B cell (primary cell): Measurements from ENCODE around the gene TRIM49B. TPM values are rescaled to one million over a fixed set of nuclear protein-coding genes. Genes with fewer than 3 reads are reported as not detected.
"Not testable (repeated sequence)": the region's sequence is repeated elsewhere in the genome, so short reads cannot be mapped to it uniquely, and the experiment has no call there.

Experiments used
- ATAC-seq: fragments of 200-7000 bp; cut with Tn5 transposase; one replicate; pipeline ENCODE4 v1.10.0; 2021; ENCODE audit warnings: low read depth, mild to moderate bottlenecking, moderate number of reproducible peaks, moderate library complexity
- CTCF ChIA-PET: fragments of 350-600 bp; sonication (Branson Sonifier 250); formaldehyde crosslinking; loops from one replicate; lab custom pipeline; 2021; ENCODE audit warnings: antibody characterized with exemption, inconsistent platforms; lab: Charles Lee
- POLR2A ChIA-PET: fragments of 350-600 bp; sonication (Branson Sonifier 250); formaldehyde crosslinking; loops from one replicate; lab custom pipeline; 2021; ENCODE audit warnings: antibody characterized with exemption; lab: Charles Lee
- DNase-seq: peaks from one replicate; pipeline ENCODE4 v3.0.0; 2013
- H2AFZ ChIP-seq: 2 replicates; pipeline ENCODE4 v1.6.1; 2012; ENCODE audit warnings: mild to moderate bottlenecking, low read depth, low read length; ENCODE audit not compliant: insufficient read depth, poor library complexity, severe bottlenecking
- H3K27ac ChIP-seq, 2 donors: 1 replicate in 1 of 2; 2 replicates in 1 of 2; pipeline ENCODE4 v1.5.1; 2012 to 2013; ENCODE audit warnings: low read length in 2 of 2, mild to moderate bottlenecking in 2 of 2, moderate library complexity in 1 of 2
- H3K27me3 ChIP-seq, 4 experiments: fragments of 200-600 bp in 1 of 4; sonication (generic) in 1 of 4; replicated peaks in 1 of 4; 1 replicate in 2 of 4; 2 replicates in 2 of 4; pipeline versions ENCODE4 v1.6.1 to v1.7.0; 2013 to 2016; ENCODE audit warnings: low read length in 3 of 4, mild to moderate bottlenecking in 2 of 4, mixed read lengths in 1 of 4, moderate library complexity in 1 of 4; ENCODE audit not compliant: insufficient read depth in 4 of 4, control insufficient read depth in 3 of 4; ENCODE audit errors: control extremely low read depth in 1 of 4
- H3K36me3 ChIP-seq, 2 experiments: replicated peaks in 1 of 2; 1 replicate in 1 of 2; 2 replicates in 1 of 2; pipeline versions ENCODE4 v1.6.1 to v1.7.1; 2013; ENCODE audit warnings: low read length in 1 of 2; ENCODE audit not compliant: insufficient read depth in 2 of 2, control insufficient read depth in 1 of 2; ENCODE audit errors: control extremely low read depth in 1 of 2, extremely low read depth in 1 of 2
- H3K4me1 ChIP-seq, 2 donors: fragments of 200-600 bp in 1 of 2; sonication (generic) in 1 of 2; 1 replicate in 1 of 2; 2 replicates in 1 of 2; pipeline versions ENCODE4 v1.5.1 to v1.6.1; 2013 to 2017; ENCODE audit warnings: low read length in 2 of 2; ENCODE audit not compliant: control insufficient read depth in 2 of 2, insufficient read depth in 2 of 2
- H3K4me2 ChIP-seq: replicated peaks from 2 replicates; pipeline ENCODE3; 2012; ENCODE audit warnings: mild to moderate bottlenecking, low read depth, low read length; ENCODE audit not compliant: poor library complexity, severe bottlenecking
- H3K4me3 ChIP-seq, 5 experiments: fragments of 200-600 bp in 1 of 5; sonication (generic) in 1 of 5; 1 replicate in 3 of 5; 2 replicates in 2 of 5; pipeline versions ENCODE4 v1.5.1 to v1.7.0; 2011 to 2016; ENCODE audit warnings: low read length in 4 of 5, mild to moderate bottlenecking in 4 of 5, low read depth in 2 of 5, control low read depth in 1 of 5, moderate library complexity in 1 of 5; ENCODE audit not compliant: insufficient read depth in 1 of 5; ENCODE audit errors: control extremely low read depth in 1 of 5, extremely low read depth in 1 of 5
- H3K79me2 ChIP-seq: fragments of 200-600 bp; sonication (generic); one replicate; pipeline ENCODE4 v1.6.0; 2016; ENCODE audit warnings: low read length; ENCODE audit not compliant: control insufficient read depth, insufficient read depth
- H3K9ac ChIP-seq: fragments of 200-600 bp; sonication (generic); 2 replicates; pipeline ENCODE4 v1.6.1; 2017; ENCODE audit warnings: mild to moderate bottlenecking, low read length, moderate library complexity
- H3K9me3 ChIP-seq, 3 donors: one replicate each; pipeline versions ENCODE4 v1.6.1 to v1.7.1; 2013; ENCODE audit warnings: low read length in 2 of 3; ENCODE audit not compliant: control insufficient read depth in 2 of 3, insufficient read depth in 1 of 3; ENCODE audit errors: control extremely low read depth in 1 of 3
- H4K20me1 ChIP-seq: 2 replicates; pipeline ENCODE4 v1.6.0; 2012; ENCODE audit warnings: mild to moderate bottlenecking, low read length; ENCODE audit not compliant: insufficient read depth, control insufficient read depth, poor library complexity, severe bottlenecking
- H3K27ac Mint-ChIP-seq: one replicate; pipeline ENCODE4 v1.8.0; 2021; ENCODE audit warnings: mixed read lengths
- H3K27me3 Mint-ChIP-seq: one replicate; pipeline ENCODE4 v1.8.0; 2021; ENCODE audit warnings: mixed read lengths
- H3K4me1 Mint-ChIP-seq: one replicate; pipeline ENCODE4 v1.8.0; 2021; ENCODE audit warnings: mixed read lengths
- H3K4me3 Mint-ChIP-seq: one replicate; pipeline ENCODE4 v1.8.0; 2021; ENCODE audit warnings: mixed read lengths
- H3K9me3 Mint-ChIP-seq: one replicate; pipeline ENCODE4 v1.8.0; 2022; ENCODE audit warnings: mixed read lengths; ENCODE audit not compliant: insufficient read depth
- WGBS: methylation state at CpG from one replicate; pipeline ENCODE4 v1.1.5; 2013; ENCODE audit warnings: missing lambda C conversion rate; ENCODE audit not compliant: insufficient coverage; 5-methylcytosine and 5-hydroxymethylcytosine counted together
- intact Hi-C: fragments of 100-400 bp; cut with micrococcal nuclease; formaldehyde crosslinking; loops from one replicate; pipeline ENCODE4 v1.10.0; 2022
- polyA plus RNA-seq: library from polyadenylated mRNA; depleted of rRNA; stranded (reverse); fragments of >200 nt; gene quantifications from 2 replicates; pipeline ENCODE4 v1.2.3, GENCODE V29; 2012
- small RNA-seq: library from RNA; depleted of rRNA; stranded (forward); fragments of <200 nt; gene quantifications from one replicate; pipeline ENCODE3, GENCODE V24; 2012; ENCODE audit warnings: low replicate concordance, low read depth; ENCODE audit not compliant: insufficient read length
- total RNA-seq, 2 donors: library from RNA; stranded (reverse); fragments of 120-200 nt in 1 of 2; gene quantifications; 1 replicate in 1 of 2; 2 replicates in 1 of 2; pipeline versions ENCODE4 v1.2.3 to v1.2.4, GENCODE V29; 2013 to 2022

TRIM49B gene
- total and polyA plus RNA-seq, 2 donors (not counting 1 experiment from before 2014, with no cell fraction given), result not detected

- CTCF ChIA-PET, result not testable (repeated sequence)
Measured at GRCh38 chr11:49059012-49059411, 30.4 kb downstream of the TRIM49B start, which contains the start of gene TRIM64C. TSS of gene TRIM64C (minus strand) at chr11:49059112. CDS start at chr11:49059112, 0 bp downstream.

DNA sequence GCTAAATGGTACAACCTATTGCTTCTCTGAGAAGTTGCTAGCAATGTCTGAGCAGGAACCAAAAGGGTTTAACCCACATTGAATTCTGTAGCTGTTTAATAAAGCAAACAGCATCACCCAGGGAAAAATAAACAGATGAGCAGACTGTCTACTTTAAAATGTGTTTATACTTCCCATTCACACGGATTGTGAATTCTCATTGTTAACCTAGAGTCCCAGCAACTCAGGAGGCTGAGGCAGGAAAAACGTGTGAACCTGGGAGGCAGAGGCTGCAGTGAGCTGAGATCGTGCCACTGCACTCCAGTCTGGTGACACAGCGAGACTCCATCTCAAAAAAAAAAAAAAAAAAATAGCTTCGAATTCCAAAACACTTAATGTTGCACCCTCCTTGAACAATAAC, 41.3 kb downstream of the TRIM49B start:
- H3K27me3 ChIP-seq, H3K4me3 ChIP-seq, H3K9me3 ChIP-seq, H3K4me1 Mint-ChIP-seq, H3K4me3 Mint-ChIP-seq, POLR2A ChIA-PET, H3K27ac Mint-ChIP-seq, H3K27me3 Mint-ChIP-seq, H3K9ac ChIP-seq, H2AFZ ChIP-seq, H3K4me2 ChIP-seq, H3K4me1 ChIP-seq, H3K36me3 ChIP-seq, DNase-seq, H3K27ac ChIP-seq, CTCF ChIA-PET, H3K79me2 ChIP-seq, ATAC-seq, H3K9me3 Mint-ChIP-seq, H4K20me1 ChIP-seq, intact Hi-C loops: not testable (repeated sequence)
- WGBS, result 58% methylated on average over 2 of the region's 5 CpGs

More at GRCh38 chr11:49059012-49059411, 30.4 kb downstream of the TRIM49B start, which contains the start of gene TRIM64C:
- H3K4me1 Mint-ChIP-seq, H3K4me1 ChIP-seq, DNase-seq, H3K9ac ChIP-seq, H3K4me3 ChIP-seq, H2AFZ ChIP-seq, H3K27me3 Mint-ChIP-seq, ATAC-seq, H3K4me3 Mint-ChIP-seq, H3K36me3 ChIP-seq, POLR2A ChIA-PET, H3K79me2 ChIP-seq, intact Hi-C loops, H3K9me3 Mint-ChIP-seq, H3K27ac Mint-ChIP-seq, H3K4me2 ChIP-seq, H4K20me1 ChIP-seq, H3K27ac ChIP-seq, H3K9me3 ChIP-seq, H3K27me3 ChIP-seq: not testable (repeated sequence)
- no CpG with 5 or more reads among the region's 5 CpGs for WGBS

Small RNA genes within 50 kb of the gene (small RNA-seq; reads per million reads assigned to genes)
- gene AC084851.1, result not detected

Other genes starting within 250 kb of the TRIM49B start
- gene TRIM51G, start 44.9 kb upstream of the TRIM49B start, total RNA-seq, result not detected in 2 replicates
- not detected in 2 replicates for gene TRIM51G, start 44.9 kb upstream of the TRIM49B start, polyA plus RNA-seq
- gene TRIM64C, start 30.3 kb downstream of the TRIM49B start, total RNA-seq, result not detected in 2 replicates
- not detected in 2 replicates for gene TRIM64C, start 30.3 kb downstream of the TRIM49B start, polyA plus RNA-seq
- not detected in 2 replicates for gene FOLH1, start 179.8 kb downstream of the TRIM49B start, total RNA-seq
- gene FOLH1, start 179.8 kb downstream of the TRIM49B start, polyA plus RNA-seq, result not detected in 2 replicates